Measurements from ENCODE around the gene RASGRP3. TPM values are rescaled to one million over a fixed set of nuclear protein-coding genes. Genes with fewer than 3 reads are reported as not detected.

RASGRP3 gene
- polyA plus RNA-seq, 2 of the 4 experiments (the other 2 are of a cell fraction) = 1.5 to 1.7 TPM

DNA sequence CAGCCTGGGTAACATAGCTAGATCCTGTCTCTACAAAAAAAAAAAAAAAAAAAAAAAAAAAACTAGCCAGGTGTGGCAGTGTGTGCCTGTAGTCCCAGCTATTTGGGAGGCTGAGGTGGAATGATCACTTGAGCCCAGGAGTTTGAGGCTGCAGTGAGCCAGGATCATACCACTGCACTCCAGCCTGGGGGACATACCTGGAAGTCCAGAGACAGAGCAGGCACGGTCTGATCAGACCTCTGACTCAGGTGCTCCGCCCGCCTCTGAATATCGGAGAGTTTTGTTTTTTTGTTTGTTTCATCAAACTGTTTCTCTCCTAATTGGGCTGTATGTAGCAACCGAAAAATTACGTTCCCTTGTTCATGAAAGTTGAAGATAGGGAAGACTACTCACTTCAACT, 49.2 kb downstream of the RASGRP3 start:
- no peak overlapping the region for H3K4me3 ChIP-seq
- H3K9me3 ChIP-seq = no peaks in the 10 kb centered on the region
- FAIRE-seq (no peak), DNase-seq (ENCODE audit: low read depth in 1 of 2, low spot score in 1 of 2) (no peak), ATAC-seq (no peak)
- no peak overlapping the region for H3K4me2 ChIP-seq
- POLR2A ChIA-PET = no interaction called here
- CTCF ChIA-PET = no interaction called here
- H3K4me1 ChIP-seq = peaks cover 8% of the 10 kb centered on the region; the same call in 2 of the 3 replicates
- TF ChIP-seq MYC (IDR thresholded peaks at IDR 0.05; ENCODE audit: borderline replicate concordance, low read length) = no peak
- TF ChIP-seq, protein P1, sequence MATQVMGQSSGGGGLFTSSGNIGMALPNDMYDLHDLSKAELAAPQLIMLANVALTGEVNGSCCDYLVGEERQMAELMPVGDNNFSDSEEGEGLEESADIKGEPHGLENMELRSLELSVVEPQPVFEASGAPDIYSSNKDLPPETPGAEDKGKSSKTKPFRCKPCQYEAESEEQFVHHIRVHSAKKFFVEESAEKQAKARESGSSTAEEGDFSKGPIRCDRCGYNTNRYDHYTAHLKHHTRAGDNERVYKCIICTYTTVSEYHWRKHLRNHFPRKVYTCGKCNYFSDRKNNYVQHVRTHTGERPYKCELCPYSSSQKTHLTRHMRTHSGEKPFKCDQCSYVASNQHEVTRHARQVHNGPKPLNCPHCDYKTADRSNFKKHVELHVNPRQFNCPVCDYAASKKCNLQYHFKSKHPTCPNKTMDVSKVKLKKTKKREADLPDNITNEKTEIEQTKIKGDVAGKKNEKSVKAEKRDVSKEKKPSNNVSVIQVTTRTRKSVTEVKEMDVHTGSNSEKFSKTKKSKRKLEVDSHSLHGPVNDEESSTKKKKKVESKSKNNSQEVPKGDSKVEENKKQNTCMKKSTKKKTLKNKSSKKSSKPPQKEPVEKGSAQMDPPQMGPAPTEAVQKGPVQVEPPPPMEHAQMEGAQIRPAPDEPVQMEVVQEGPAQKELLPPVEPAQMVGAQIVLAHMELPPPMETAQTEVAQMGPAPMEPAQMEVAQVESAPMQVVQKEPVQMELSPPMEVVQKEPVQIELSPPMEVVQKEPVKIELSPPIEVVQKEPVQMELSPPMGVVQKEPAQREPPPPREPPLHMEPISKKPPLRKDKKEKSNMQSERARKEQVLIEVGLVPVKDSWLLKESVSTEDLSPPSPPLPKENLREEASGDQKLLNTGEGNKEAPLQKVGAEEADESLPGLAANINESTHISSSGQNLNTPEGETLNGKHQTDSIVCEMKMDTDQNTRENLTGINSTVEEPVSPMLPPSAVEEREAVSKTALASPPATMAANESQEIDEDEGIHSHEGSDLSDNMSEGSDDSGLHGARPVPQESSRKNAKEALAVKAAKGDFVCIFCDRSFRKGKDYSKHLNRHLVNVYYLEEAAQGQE (IDR thresholded peaks at IDR 0.05) = no peak
- no peak for TF ChIP-seq ZNF302 (CRISPR knock-in tag; IDR thresholded peaks at IDR 0.05)
- no peak for TF ChIP-seq POLR2A (IDR thresholded peaks at IDR 0.05; ENCODE audit: low read length)
- TF ChIP-seq CEBPB (IDR thresholded peaks at IDR 0.05) = no peak
- no peak for TF ChIP-seq SMC3 (IDR thresholded peaks at IDR 0.05)
- TF ChIP-seq POLR2AphosphoS2 (conservative IDR thresholded peaks at IDR 0.05; ENCODE audit: low read length) = no peak
- no peak for TF ChIP-seq MAFK (IDR thresholded peaks at IDR 0.05; ENCODE audit: partially characterized antibody)
- TF ChIP-seq, protein P2, sequence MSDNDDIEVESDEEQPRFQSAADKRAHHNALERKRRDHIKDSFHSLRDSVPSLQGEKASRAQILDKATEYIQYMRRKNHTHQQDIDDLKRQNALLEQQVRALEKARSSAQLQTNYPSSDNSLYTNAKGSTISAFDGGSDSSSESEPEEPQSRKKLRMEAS (IDR thresholded peaks at IDR 0.05) = no peak
- TF ChIP-seq, protein P3, sequence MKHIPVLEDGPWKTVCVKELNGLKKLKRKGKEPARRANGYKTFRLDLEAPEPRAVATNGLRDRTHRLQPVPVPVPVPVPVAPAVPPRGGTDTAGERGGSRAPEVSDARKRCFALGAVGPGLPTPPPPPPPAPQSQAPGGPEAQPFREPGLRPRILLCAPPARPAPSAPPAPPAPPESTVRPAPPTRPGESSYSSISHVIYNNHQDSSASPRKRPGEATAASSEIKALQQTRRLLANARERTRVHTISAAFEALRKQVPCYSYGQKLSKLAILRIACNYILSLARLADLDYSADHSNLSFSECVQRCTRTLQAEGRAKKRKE (CRISPR knock-in tag; IDR thresholded peaks at IDR 0.05; ENCODE audit: low read depth) = no peak
- TF ChIP-seq, protein P4, sequence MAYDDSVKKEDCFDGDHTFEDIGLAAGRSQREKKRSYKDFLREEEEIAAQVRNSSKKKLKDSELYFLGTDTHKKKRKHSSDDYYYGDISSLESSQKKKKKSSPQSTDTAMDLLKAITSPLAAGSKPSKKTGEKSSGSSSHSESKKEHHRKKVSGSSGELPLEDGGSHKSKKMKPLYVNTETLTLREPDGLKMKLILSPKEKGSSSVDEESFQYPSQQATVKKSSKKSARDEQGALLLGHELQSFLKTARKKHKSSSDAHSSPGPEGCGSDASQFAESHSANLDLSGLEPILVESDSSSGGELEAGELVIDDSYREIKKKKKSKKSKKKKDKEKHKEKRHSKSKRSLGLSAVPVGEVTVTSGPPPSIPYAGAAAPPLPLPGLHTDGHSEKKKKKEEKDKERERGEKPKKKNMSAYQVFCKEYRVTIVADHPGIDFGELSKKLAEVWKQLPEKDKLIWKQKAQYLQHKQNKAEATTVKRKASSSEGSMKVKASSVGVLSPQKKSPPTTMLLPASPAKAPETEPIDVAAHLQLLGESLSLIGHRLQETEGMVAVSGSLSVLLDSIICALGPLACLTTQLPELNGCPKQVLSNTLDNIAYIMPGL (CRISPR knock-in tag; IDR thresholded peaks at IDR 0.05; ENCODE audit: borderline replicate concordance) = no peak
- TF ChIP-seq CBX8 (IDR thresholded peaks at IDR 0.05) = no peak
- no peak for TF ChIP-seq TP53 (CRISPR knock-in tag; IDR thresholded peaks at IDR 0.05)
- TF ChIP-seq, protein P5, sequence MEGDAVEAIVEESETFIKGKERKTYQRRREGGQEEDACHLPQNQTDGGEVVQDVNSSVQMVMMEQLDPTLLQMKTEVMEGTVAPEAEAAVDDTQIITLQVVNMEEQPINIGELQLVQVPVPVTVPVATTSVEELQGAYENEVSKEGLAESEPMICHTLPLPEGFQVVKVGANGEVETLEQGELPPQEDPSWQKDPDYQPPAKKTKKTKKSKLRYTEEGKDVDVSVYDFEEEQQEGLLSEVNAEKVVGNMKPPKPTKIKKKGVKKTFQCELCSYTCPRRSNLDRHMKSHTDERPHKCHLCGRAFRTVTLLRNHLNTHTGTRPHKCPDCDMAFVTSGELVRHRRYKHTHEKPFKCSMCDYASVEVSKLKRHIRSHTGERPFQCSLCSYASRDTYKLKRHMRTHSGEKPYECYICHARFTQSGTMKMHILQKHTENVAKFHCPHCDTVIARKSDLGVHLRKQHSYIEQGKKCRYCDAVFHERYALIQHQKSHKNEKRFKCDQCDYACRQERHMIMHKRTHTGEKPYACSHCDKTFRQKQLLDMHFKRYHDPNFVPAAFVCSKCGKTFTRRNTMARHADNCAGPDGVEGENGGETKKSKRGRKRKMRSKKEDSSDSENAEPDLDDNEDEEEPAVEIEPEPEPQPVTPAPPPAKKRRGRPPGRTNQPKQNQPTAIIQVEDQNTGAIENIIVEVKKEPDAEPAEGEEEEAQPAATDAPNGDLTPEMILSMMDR (IDR thresholded peaks at IDR 0.05) = no peak
- TF ChIP-seq, protein P6, sequence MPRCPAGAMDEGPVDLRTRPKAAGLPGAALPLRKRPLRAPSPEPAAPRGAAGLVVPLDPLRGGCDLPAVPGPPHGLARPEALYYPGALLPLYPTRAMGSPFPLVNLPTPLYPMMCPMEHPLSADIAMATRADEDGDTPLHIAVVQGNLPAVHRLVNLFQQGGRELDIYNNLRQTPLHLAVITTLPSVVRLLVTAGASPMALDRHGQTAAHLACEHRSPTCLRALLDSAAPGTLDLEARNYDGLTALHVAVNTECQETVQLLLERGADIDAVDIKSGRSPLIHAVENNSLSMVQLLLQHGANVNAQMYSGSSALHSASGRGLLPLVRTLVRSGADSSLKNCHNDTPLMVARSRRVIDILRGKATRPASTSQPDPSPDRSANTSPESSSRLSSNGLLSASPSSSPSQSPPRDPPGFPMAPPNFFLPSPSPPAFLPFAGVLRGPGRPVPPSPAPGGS (IDR thresholded peaks at IDR 0.05) = no peak
- no peak for TF ChIP-seq ZC3H11A (IDR thresholded peaks at IDR 0.05)
- TF ChIP-seq CBX2 (IDR thresholded peaks at IDR 0.05; ENCODE audit: borderline replicate concordance, low read depth) = no peak
- H3K27ac ChIP-seq = no peak overlapping the region
- WGBS (ENCODE audit: missing lambda C conversion rate) = 78% methylated on average over 6 of the region's 6 CpGs

DNA sequence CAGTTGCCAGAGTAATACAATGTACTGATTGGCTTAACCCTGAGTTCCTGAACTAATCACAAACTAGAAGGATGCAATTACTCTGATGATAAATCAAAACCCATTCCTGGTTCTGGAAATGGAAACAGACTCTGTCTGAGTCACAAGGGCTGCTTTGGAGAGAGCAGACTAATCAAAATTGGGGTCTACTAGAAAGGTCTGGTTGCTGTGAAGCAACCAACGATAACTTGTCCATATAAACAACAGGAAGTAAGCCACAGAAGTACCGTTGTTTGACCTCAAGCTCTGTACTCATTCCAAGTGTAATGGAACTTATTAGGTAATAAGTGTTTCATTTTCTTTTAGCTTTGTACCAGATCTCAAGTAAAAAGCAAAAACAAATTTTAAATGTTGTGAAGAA, 49.7 kb downstream of the RASGRP3 start:
- ATAC-seq = no peak
- Histone ChIP-seq H3K9me3 (no peaks in the 10 kb centered on the region), H3K4me3 (no peak overlapping the region), H3K4me1 (peaks cover 8% of the 10 kb centered on the region; the same call in 2 of the 3 replicates), H3K27ac (no peak overlapping the region), H3K4me2 (no peak overlapping the region)
- no peak for DNase-seq (ENCODE audit: low read depth in 1 of 2, low spot score in 1 of 2)
- WGBS (ENCODE audit: missing lambda C conversion rate) = 35% methylated on average over 2 of the region's 2 CpGs
- ChIA-PET POLR2A (no interaction called here), CTCF (no interaction called here)
- no peak for FAIRE-seq
- TF ChIP-seq, protein P7, sequence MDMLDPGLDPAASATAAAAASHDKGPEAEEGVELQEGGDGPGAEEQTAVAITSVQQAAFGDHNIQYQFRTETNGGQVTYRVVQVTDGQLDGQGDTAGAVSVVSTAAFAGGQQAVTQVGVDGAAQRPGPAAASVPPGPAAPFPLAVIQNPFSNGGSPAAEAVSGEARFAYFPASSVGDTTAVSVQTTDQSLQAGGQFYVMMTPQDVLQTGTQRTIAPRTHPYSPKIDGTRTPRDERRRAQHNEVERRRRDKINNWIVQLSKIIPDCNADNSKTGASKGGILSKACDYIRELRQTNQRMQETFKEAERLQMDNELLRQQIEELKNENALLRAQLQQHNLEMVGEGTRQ (IDR thresholded peaks at IDR 0.05) = no peak
- TF ChIP-seq, protein P5 (IDR thresholded peaks at IDR 0.05) = no peak
- TF ChIP-seq RARB (CRISPR knock-in tag; IDR thresholded peaks at IDR 0.05) = no peak
- TF ChIP-seq ZC3H11A (IDR thresholded peaks at IDR 0.05) = no peak
- TF ChIP-seq, protein P8, sequence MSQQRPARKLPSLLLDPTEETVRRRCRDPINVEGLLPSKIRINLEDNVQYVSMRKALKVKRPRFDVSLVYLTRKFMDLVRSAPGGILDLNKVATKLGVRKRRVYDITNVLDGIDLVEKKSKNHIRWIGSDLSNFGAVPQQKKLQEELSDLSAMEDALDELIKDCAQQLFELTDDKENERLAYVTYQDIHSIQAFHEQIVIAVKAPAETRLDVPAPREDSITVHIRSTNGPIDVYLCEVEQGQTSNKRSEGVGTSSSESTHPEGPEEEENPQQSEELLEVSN (IDR thresholded peaks at IDR 0.05; ENCODE audit: borderline replicate concordance, low read depth) = no peak
- no peak for TF ChIP-seq PHF8 (IDR thresholded peaks at IDR 0.05; ENCODE audit: borderline replicate concordance, low read depth)
- TF ChIP-seq RFX5 (IDR thresholded peaks at IDR 0.05) = no peak
- no peak for TF ChIP-seq NPAS2 (CRISPR knock-in tag; IDR thresholded peaks at IDR 0.05; ENCODE audit: borderline replicate concordance)
- TF ChIP-seq HOXA7 (CRISPR knock-in tag; IDR thresholded peaks at IDR 0.05) = no peak
- TF ChIP-seq MAFK (IDR thresholded peaks at IDR 0.05; ENCODE audit: partially characterized antibody) = no peak
